Ovary (tissue), 3 donors: ENCODE results near the gene RNF8.
"Not testable (repeated sequence)": the region's sequence is repeated elsewhere in the genome, so short reads cannot be mapped to it uniquely, and the experiment has no call there.

Experiments used
- EP300 ChIP-seq: sonication (generic); formaldehyde crosslinking; IDR thresholded peaks from one replicate; pipeline ENCODE4 v1.6.1; 2017; ENCODE audit warnings: antibody characterized with exemption
- POLR2A ChIP-seq: fragments of 450-650 bp; IDR thresholded peaks from one replicate; pipeline ENCODE4 v1.6.1; 2017; ENCODE audit warnings: antibody characterized with exemption, mild to moderate bottlenecking, moderate library complexity
- TF ChIP-seq, protein P1 (sequence below), 3 donors: fragments of 450-650 bp in 2 of 3; fragments of 200-600 bp in 1 of 3; IDR thresholded peaks; one replicate each; pipeline versions ENCODE4 v1.5.1 to v1.8.0; 2016 to 2022; ENCODE audit warnings: antibody characterized with exemption in 3 of 3, mild to moderate bottlenecking in 1 of 3
- donor health status: DM: no; HTN: no; CAD: no.

GRCh38 chr6:37443216-37443542 lies 89.4 kb downstream of the RNF8 start:
- TF ChIP-seq POLR2A, EP300: not testable (repeated sequence)
- TF ChIP-seq, protein P1, sequence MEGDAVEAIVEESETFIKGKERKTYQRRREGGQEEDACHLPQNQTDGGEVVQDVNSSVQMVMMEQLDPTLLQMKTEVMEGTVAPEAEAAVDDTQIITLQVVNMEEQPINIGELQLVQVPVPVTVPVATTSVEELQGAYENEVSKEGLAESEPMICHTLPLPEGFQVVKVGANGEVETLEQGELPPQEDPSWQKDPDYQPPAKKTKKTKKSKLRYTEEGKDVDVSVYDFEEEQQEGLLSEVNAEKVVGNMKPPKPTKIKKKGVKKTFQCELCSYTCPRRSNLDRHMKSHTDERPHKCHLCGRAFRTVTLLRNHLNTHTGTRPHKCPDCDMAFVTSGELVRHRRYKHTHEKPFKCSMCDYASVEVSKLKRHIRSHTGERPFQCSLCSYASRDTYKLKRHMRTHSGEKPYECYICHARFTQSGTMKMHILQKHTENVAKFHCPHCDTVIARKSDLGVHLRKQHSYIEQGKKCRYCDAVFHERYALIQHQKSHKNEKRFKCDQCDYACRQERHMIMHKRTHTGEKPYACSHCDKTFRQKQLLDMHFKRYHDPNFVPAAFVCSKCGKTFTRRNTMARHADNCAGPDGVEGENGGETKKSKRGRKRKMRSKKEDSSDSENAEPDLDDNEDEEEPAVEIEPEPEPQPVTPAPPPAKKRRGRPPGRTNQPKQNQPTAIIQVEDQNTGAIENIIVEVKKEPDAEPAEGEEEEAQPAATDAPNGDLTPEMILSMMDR (IDR thresholded peaks at IDR 0.05) = not testable (repeated sequence)
